HG02623 (cell line): Measurements from ENCODE around the gene WDR90.
A peak's percentile ranks its signal among the peaks of the same experiment; 100 is the strongest.

Experiments
- ATAC-seq: cut with Tn5 transposase; IDR thresholded peaks from one replicate; pipeline ENCODE4 v1.9.1; 2021; ENCODE audit warnings: moderate library complexity; ENCODE audit not compliant: unreplicated experiment

The WDR90 gene

GRCh38 chr16:674214-674881 is 25.2 kb downstream of the WDR90 start:
- ATAC-seq = no peak

- ATAC-seq = no peak
Observed at GRCh38 chr16:674968-675883, 26.1 kb downstream of the WDR90 start, which contains the start of gene RHBDL1. TSS of gene RHBDL1 (plus strand) at chr16:675671. CDS start at chr16:675791, 120 bp downstream.

GRCh38 chr16:675884-676564 is 26.9 kb downstream of the WDR90 start:
- ATAC-seq = no peak

DNA sequence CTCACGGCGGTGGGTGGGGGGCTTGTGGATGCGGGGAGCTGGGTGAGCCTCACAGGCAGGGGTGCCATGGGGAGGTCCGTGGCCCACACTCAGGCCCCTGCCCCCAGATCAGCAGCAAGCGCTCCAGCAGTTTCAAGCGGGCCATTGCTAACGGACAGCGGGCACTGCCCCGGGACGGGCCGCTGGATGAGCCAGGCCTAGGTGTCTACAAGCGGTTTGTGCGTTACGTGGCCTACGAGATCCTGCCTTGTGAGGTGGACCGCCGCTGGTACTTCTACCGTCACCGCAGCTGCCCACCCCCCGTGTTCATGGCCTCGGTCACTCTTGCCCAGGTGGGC is 27.4 kb downstream of the WDR90 start:
- no peak for ATAC-seq

DNA sequence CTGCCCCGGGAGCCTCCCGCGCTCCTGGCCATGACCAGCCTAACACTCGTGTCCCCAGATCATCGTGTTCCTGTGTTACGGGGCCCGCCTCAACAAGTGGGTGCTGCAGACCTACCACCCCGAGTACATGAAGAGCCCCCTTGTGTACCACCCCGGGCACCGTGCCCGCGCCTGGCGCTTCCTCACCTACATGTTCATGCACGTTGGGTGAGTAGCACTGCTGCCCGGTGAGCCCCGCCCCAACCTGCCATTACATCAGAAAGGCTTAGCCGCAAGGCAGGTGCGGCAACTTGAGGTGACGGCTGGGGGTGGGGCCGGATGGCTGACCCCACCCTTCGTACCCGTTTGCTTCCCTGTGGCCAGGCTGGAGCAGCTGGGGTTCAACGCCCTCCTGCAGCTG is 27.7 kb downstream of the WDR90 start:
- no peak for ATAC-seq

- no peak for ATAC-seq
Observed at GRCh38 chr16:677316-678190, 28.4 kb downstream of the WDR90 start.

DNA sequence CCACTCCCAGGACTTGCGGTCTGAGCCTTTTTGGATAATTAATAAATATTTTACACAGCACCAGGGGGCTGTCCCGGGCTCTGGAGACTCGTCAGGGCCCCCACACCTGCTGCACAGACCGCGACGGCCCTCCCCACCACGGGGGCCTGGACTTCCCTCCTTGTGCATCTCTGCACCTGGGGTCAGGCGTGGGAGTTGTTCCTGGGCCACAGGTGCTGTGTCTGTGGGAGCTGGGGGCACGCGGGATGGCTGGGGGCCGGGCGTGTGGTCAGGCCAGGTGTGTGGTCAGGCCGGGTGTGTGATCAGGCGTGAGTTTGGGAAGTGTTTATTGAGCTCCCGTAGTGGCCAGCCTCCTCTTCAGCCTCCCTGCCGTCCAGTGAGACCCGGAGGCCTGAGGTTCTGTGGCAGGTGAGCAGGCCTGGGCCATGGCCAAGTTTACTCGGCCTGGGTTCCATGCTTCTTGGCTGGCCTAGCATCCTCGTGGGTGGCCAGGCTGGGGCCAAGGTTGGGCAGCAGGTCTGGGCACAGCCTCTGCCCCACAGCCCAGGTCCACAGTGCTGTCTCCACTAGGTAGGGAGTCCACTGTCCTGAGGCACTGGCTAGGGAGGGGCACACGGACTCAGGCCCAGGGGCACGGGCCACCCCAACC is 29.2 kb downstream of the WDR90 start:
- ATAC-seq = no peak

GRCh38 chr16:678858-679813 is 30.0 kb downstream of the WDR90 start:
- no peak for ATAC-seq

DNA sequence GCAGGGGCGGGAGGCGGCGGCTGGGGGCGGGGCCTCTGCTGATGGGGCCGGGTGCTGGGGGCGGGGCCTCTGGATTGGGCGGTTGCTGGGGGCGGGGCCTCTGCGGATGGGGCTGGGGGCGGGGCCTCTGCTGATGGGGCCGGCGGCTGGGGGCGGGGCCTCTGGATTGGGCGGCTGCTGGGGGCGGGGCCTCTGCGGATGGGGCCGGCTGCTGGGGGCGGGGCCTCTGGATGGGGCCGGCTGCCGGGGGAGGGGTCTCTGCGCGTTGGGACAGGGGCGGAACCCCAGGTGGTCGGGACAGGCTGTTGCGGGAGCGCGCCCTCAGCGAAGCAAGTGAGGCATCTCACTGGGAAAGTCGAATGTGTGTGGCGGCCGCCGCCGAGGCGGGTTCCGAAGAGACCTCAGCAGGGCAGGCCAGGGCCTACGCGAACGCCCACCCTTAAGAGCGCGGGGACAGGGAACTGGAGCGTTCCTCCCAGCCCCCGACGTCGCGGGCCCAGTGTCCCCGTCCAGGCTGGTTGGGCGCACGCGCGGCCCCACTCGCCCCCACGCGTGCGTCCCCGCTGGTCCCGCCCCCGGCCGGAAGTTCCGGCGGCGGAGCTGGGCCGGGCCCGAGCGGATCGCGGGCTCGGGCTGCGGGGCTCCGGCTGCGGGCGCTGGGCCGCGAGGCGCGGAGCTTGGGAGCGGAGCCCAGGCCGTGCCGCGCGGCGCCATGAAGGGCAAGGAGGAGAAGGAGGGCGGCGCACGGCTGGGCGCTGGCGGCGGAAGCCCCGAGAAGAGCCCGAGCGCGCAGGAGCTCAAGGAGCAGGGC is 30.9 kb downstream of the WDR90 start, which contains the start of gene STUB1:
Gene STUB1 (plus strand): TSS at position 597 of the 811 bp plus-strand sequence. CDS start 116 bp downstream, at position 713.
- no peak for ATAC-seq

DNA sequence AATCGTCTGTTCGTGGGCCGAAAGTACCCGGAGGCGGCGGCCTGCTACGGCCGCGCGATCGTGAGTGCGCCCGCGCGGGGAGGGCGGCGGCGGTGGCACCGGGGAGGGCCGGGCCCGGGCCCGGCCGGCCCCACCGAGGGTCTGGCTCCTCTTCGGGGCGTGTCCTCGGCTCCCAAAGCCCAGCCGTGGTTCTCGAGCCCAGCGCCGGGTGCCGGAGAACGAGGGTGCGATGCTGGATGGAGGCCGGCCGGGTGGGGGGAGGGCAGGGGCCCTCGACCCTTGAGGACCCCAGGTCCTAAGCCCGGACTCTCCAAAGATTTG is 31.4 kb downstream of the WDR90 start:
- no peak for ATAC-seq

GRCh38 chr16:680967-681745 is 32.0 kb downstream of the WDR90 start:
- no peak for ATAC-seq

- no peak for ATAC-seq
Observed at GRCh38 chr16:681746-682427, 32.7 kb downstream of the WDR90 start.

- ATAC-seq = no peak
Observed at GRCh38 chr16:682493-683395, 33.6 kb downstream of the WDR90 start.

- ATAC-seq = no peak
Observed at GRCh38 chr16:683396-684070, 34.4 kb downstream of the WDR90 start.

- peak; percentile 64 for ATAC-seq
Observed at GRCh38 chr16:684071-684794, 35.1 kb downstream of the WDR90 start, which contains the start of gene JMJD8. TSS of gene JMJD8 (minus strand) at chr16:684334. CDS start at chr16:684319, 15 bp downstream.
